GM23248 (cell line): ENCODE measurements around the gene TTC23L.

Source experiments
- EZH2 ChIP-seq: fragments of 200-600 bp; sonication (generic); IDR thresholded peaks from 2 replicates; pipeline ENCODE4 v1.6.1; 2018; ENCODE audit warnings: antibody characterized with exemption, mild to moderate bottlenecking; ENCODE audit not compliant: insufficient read depth, poor library complexity, severe bottlenecking
- EZH2phosphoT487 ChIP-seq: fragments of 200-600 bp; sonication (generic); IDR thresholded peaks from 2 replicates; pipeline ENCODE4 v1.6.1; 2018; ENCODE audit warnings: antibody characterized with exemption, moderate library complexity, mild to moderate bottlenecking, low read depth; ENCODE audit not compliant: insufficient read depth

DNA sequence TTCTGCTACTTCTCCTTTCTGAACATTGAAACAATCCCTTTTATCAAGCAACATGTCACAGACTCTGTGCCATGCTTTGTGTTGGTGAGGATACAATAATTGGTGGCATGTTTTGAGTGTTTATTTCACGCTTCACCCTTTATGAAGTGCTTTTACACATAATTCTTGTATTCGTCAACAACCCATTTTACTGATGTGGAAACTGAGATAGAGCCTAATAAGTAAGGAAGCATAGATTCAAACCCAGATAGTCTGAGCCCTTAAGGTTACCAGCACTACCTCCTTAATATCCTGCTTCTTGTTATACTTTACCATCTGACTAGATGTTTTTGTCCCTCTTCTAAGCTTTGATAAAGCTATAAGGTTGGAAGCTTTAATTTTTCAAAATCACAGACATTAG is 49.3 kb upstream of the TTC23L start:
- TF ChIP-seq EZH2 (no peak), EZH2phosphoT487 (no peak)
